ENCODE results near the gene NDUFS2.

- TF ChIP-seq TSHZ2 (CRISPR knock-in tag; IDR thresholded peaks at IDR 0.05) = no peak
- TF ChIP-seq POU6F1 (CRISPR knock-in tag; IDR thresholded peaks at IDR 0.05; ENCODE audit: borderline replicate concordance, low read depth) = no peak
- no peak for TF ChIP-seq CREB5 (CRISPR knock-in tag; IDR thresholded peaks at IDR 0.05; ENCODE audit: low read depth)
- TF ChIP-seq ESRRG (CRISPR knock-in tag; IDR thresholded peaks at IDR 0.05) = no peak
- no peak for TF ChIP-seq BACH2 (CRISPR knock-in tag; IDR thresholded peaks at IDR 0.05; ENCODE audit: borderline replicate concordance)
- TF ChIP-seq CSDC2 (CRISPR knock-in tag; IDR thresholded peaks at IDR 0.05) = 0 out of 2 replicates have a peak, but pooled peaks have one; percentile 45
- TF ChIP-seq ZC3H10 (CRISPR knock-in tag; IDR thresholded peaks at IDR 0.05) = no peak
Measured at GRCh38 chr1:161196521-161197451, 5.4 kb upstream of the NDUFS2 start.

Measured in SK-N-SH treated with all-trans-retinoic acid at 6 μM for 48 hours (cell line).